ENCODE measurements around the gene CAMK2B.

The CAMK2B gene

DNA sequence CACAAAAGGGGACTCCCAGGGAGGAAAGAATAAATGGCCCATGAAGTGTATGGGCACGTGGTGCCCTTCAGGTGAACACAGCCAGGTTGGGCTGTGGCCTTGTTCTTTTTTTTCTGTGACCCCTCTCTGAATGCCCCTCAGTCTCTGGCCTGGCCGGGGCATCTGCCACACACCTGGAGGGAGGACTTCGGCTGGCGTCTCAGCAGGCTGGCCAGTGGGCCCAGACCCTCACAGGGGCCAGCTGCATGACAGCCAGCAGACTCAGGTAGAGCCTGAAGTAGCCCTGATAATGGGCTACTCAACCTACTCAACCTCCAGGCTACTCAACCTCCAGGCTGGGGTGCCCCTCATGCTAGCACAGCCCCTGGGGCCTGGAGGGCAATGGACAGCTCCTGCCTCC is 9.8 kb upstream of the CAMK2B start:
- Histone ChIP-seq H3K4ac (ENCODE audit: low read depth in 1 of 2, low read length in 2 of 2) (no peak overlapping the region), H2AK5ac (ENCODE audit: low read length, severe bottlenecking) (no peak overlapping the region), H3K36me3 (ENCODE audit: control insufficient read depth in 1 of 2, insufficient read depth in 2 of 2, low read depth in 1 of 2, low read length in 2 of 2) (no peaks in the 10 kb centered on the region), H3K4me2 (ENCODE audit: low read length, poor library complexity, severe bottlenecking) (no peak overlapping the region), H3K23ac (ENCODE audit: low read length in 2 of 2) (no peak overlapping the region), H3K27ac (ENCODE audit: low read length, poor library complexity, severe bottlenecking) (no peak overlapping the region), H3K9me3 (ENCODE audit: control insufficient read depth, low read length) (peaks cover 21% of the 10 kb centered on the region), H3K4me1 (ENCODE audit: control insufficient read depth, insufficient read depth, low read depth, low read length) (peaks cover 4% of the 10 kb centered on the region), H4K91ac (ENCODE audit: low read length) (no peak overlapping the region), H3K18ac (ENCODE audit: low read depth in 1 of 2, low read length in 2 of 2) (no peak overlapping the region), H3K4me3 (ENCODE audit: insufficient read depth in 1 of 2, low read depth in 1 of 2, low read length in 2 of 2) (no peak overlapping the region), H4K8ac (ENCODE audit: low read length) (no peak overlapping the region), H3K14ac (ENCODE audit: low read length in 2 of 2) (no peak overlapping the region), H2BK5ac (ENCODE audit: low read depth, low read length, poor library complexity, severe bottlenecking) (no peak overlapping the region), H3K27me3 (ENCODE audit: control insufficient read depth in 1 of 2, insufficient read depth in 1 of 2, low read length in 2 of 2) (peaks cover 8 to 24% of the 10 kb centered on the region in 2 experiments), H2AFZ (ENCODE audit: low read depth, low read length) (no peak overlapping the region), H2BK15ac (ENCODE audit: low read depth, poor library complexity, severe bottlenecking) (no peak overlapping the region), H2BK12ac (ENCODE audit: low read length in 2 of 2) (no peak overlapping the region), H3K9ac (ENCODE audit: low read length) (no peak overlapping the region), H3K79me1 (replicated peaks; ENCODE audit: low read length, poor library complexity, severe bottlenecking) (no peaks in the 10 kb centered on the region), H2BK120ac (ENCODE audit: low read depth, low read length) (no peak overlapping the region)
- 85% methylated on average over 4 of the region's 4 CpGs for WGBS
- no peak for DNase-seq

DNA sequence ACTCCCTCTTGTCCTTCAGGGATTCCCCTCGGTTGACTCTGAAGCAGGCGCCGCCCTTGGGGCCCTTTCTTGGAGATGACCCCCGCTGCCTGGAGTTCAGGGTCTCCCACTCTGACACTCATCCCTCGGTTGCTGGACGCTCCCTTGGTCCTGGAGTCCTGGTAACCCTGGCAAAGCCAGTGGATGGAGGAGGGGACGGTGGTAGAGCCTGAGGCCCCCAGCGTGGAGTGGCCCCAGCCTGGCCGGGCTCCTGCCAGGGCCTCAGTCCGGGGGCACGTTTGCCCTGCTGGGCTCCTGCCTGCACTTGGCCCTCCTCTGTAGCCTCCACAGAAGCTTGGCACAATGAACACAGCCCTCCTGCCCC is 9.3 kb upstream of the CAMK2B start:
- Histone ChIP-seq H3K14ac (ENCODE audit: low read length in 2 of 2) (no peak overlapping the region), H2BK120ac (ENCODE audit: low read depth, low read length) (no peak overlapping the region), H2BK12ac (ENCODE audit: low read length in 2 of 2) (no peak overlapping the region), H2AFZ (ENCODE audit: low read depth, low read length) (no peak overlapping the region), H3K9ac (ENCODE audit: low read length) (no peak overlapping the region), H4K91ac (ENCODE audit: low read length) (peak overlapping the region; percentile 27), H3K4me1 (ENCODE audit: control insufficient read depth, insufficient read depth, low read depth, low read length) (peaks cover 4% of the 10 kb centered on the region), H3K27ac (ENCODE audit: low read length, poor library complexity, severe bottlenecking) (no peak overlapping the region), H4K8ac (ENCODE audit: low read length) (no peak overlapping the region), H2AK5ac (ENCODE audit: low read length, severe bottlenecking) (no peak overlapping the region), H3K23ac (ENCODE audit: low read length in 2 of 2) (no peak overlapping the region), H3K9me3 (ENCODE audit: control insufficient read depth, low read length) (peaks cover 21% of the 10 kb centered on the region), H3K27me3 (ENCODE audit: control insufficient read depth in 1 of 2, insufficient read depth in 1 of 2, low read length in 2 of 2) (peaks cover 12 to 24% of the 10 kb centered on the region in 2 experiments), H3K4ac (ENCODE audit: low read depth in 1 of 2, low read length in 2 of 2) (no peak overlapping the region), H3K36me3 (ENCODE audit: control insufficient read depth in 1 of 2, insufficient read depth in 2 of 2, low read depth in 1 of 2, low read length in 2 of 2) (no peaks in the 10 kb centered on the region), H2BK5ac (ENCODE audit: low read depth, low read length, poor library complexity, severe bottlenecking) (no peak overlapping the region), H3K79me1 (replicated peaks; ENCODE audit: low read length, poor library complexity, severe bottlenecking) (no peaks in the 10 kb centered on the region), H3K18ac (ENCODE audit: low read depth in 1 of 2, low read length in 2 of 2) (no peak overlapping the region), H3K4me2 (ENCODE audit: low read length, poor library complexity, severe bottlenecking) (no peak overlapping the region), H3K4me3 (ENCODE audit: insufficient read depth in 1 of 2, low read depth in 1 of 2, low read length in 2 of 2) (no peak overlapping the region), H2BK15ac (ENCODE audit: low read depth, poor library complexity, severe bottlenecking) (no peak overlapping the region)
- DNase-seq: no peak
- WGBS: 92% methylated on average over 11 of the region's 11 CpGs

DNA sequence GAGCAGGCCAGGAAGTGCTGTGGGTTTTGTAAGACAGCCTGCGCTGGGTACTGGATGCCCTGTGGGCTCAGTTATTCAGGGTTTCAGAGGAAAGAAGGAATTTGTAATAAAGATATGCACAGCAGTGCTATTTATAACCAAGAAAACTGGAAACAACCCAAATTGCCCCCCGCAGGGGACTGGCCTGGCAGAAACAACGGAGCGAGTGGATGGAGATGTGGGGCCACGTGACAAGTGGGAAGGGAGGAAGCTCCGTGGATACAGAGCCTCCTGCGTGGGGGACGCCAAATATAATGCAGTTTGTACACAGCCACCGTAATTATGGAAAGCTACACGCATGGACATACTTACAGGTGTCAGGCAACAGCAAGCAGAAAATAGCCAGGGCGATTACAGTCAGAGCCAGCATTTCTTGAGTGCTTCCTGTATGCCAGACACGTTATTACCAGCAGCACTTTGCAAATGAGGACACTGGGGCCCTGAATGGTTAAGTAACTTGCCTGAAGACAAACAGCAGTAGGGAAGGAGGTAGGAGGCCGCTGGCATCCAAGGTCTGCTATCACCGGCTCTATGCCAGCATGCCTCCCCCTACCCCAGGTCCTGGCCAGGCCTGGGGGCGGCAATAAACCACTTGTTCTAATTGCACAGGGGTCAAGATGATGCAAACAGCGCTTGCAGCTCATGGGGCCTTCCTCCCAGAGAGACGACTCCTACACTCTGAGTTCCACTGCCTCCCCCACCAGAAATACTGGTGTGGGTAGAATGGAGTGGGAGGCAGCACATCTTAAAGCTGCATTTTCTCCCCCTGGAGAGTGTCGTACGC is 8.7 kb upstream of the CAMK2B start:
- no peak overlapping the region for H3K4me2 ChIP-seq (ENCODE audit: low read length, poor library complexity, severe bottlenecking)
- H3K23ac ChIP-seq (ENCODE audit: low read length in 2 of 2): no peak overlapping the region
- H2AFZ ChIP-seq (ENCODE audit: low read depth, low read length): no peak overlapping the region
- H4K91ac ChIP-seq (ENCODE audit: low read length): no peak overlapping the region
- no peak overlapping the region for H3K18ac ChIP-seq (ENCODE audit: low read depth in 1 of 2, low read length in 2 of 2)
- H2BK5ac ChIP-seq (ENCODE audit: low read depth, low read length, poor library complexity, severe bottlenecking): no peak overlapping the region
- H3K36me3 ChIP-seq (ENCODE audit: control insufficient read depth in 1 of 2, insufficient read depth in 2 of 2, low read depth in 1 of 2, low read length in 2 of 2): no peaks in the 10 kb centered on the region
- no peak overlapping the region for H3K4ac ChIP-seq (ENCODE audit: low read depth in 1 of 2, low read length in 2 of 2)
- H3K4me1 ChIP-seq (ENCODE audit: control insufficient read depth, insufficient read depth, low read depth, low read length): peaks cover 4% of the 10 kb centered on the region
- H3K14ac ChIP-seq (ENCODE audit: low read length in 2 of 2): no peak overlapping the region
- no peak overlapping the region for H2BK120ac ChIP-seq (ENCODE audit: low read depth, low read length)
- H3K9me3 ChIP-seq (ENCODE audit: control insufficient read depth, low read length): peaks cover 21% of the 10 kb centered on the region
- H3K9ac ChIP-seq (ENCODE audit: low read length): no peak overlapping the region
- no peak for DNase-seq
- no peaks in the 10 kb centered on the region for H3K79me1 ChIP-seq (replicated peaks; ENCODE audit: low read length, poor library complexity, severe bottlenecking)
- no peak overlapping the region for H3K4me3 ChIP-seq (ENCODE audit: insufficient read depth in 1 of 2, low read depth in 1 of 2, low read length in 2 of 2)
- no peak overlapping the region for H2AK5ac ChIP-seq (ENCODE audit: low read length, severe bottlenecking)
- no peak overlapping the region for H3K27ac ChIP-seq (ENCODE audit: low read length, poor library complexity, severe bottlenecking)
- no peak overlapping the region for H4K8ac ChIP-seq (ENCODE audit: low read length)
- H2BK15ac ChIP-seq (ENCODE audit: low read depth, poor library complexity, severe bottlenecking): no peak overlapping the region
- WGBS: 81% methylated on average over 16 of the region's 19 CpGs
- H3K27me3 ChIP-seq (ENCODE audit: control insufficient read depth in 1 of 2, insufficient read depth in 1 of 2, low read length in 2 of 2): peaks cover 16 to 24% of the 10 kb centered on the region in 2 experiments
- no peak overlapping the region for H2BK12ac ChIP-seq (ENCODE audit: low read length in 2 of 2)

DNA sequence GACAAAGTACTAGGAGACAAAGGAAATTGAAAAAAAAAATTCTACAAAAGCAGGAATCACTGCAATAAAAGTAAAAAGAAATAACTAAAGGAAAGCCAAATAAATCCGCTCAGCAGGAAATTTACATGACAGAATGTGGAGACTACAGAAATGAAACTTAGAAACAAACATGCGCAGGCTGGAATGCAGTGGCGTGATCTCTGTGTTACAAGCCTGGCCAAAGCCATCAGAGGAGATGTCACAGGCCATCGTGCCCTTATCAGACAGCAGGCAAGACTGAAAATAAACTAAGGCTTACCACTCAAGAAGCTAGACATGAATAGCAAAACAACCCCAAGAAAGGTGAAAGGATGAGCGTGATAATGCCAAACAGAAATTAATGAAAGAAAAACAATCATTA is 6.3 kb upstream of the CAMK2B start:
- no peak for DNase-seq
- no peak overlapping the region for H2BK120ac ChIP-seq (ENCODE audit: low read depth, low read length)
- no peaks in the 10 kb centered on the region for H3K36me3 ChIP-seq (ENCODE audit: control insufficient read depth in 1 of 2, insufficient read depth in 2 of 2, low read depth in 1 of 2, low read length in 2 of 2)
- no peak overlapping the region for H2AFZ ChIP-seq (ENCODE audit: low read depth, low read length)
- no peak overlapping the region for H4K91ac ChIP-seq (ENCODE audit: low read length)
- no peak overlapping the region for H3K18ac ChIP-seq (ENCODE audit: low read depth in 1 of 2, low read length in 2 of 2)
- H4K8ac ChIP-seq (ENCODE audit: low read length): no peak overlapping the region
- no peak overlapping the region for H2BK12ac ChIP-seq (ENCODE audit: low read length in 2 of 2)
- 82% methylated on average over 4 of the region's 5 CpGs for WGBS
- H3K4ac ChIP-seq (ENCODE audit: low read depth in 1 of 2, low read length in 2 of 2): no peak overlapping the region
- H3K9me3 ChIP-seq (ENCODE audit: control insufficient read depth, low read length): peaks cover 7% of the 10 kb centered on the region
- no peaks in the 10 kb centered on the region for H3K79me1 ChIP-seq (replicated peaks; ENCODE audit: low read length, poor library complexity, severe bottlenecking)
- H3K27ac ChIP-seq (ENCODE audit: low read length, poor library complexity, severe bottlenecking): no peak overlapping the region
- H2BK15ac ChIP-seq (ENCODE audit: low read depth, poor library complexity, severe bottlenecking): no peak overlapping the region
- H3K14ac ChIP-seq (ENCODE audit: low read length in 2 of 2): no peak overlapping the region
- no peak overlapping the region for H3K23ac ChIP-seq (ENCODE audit: low read length in 2 of 2)
- no peak overlapping the region for H2BK5ac ChIP-seq (ENCODE audit: low read depth, low read length, poor library complexity, severe bottlenecking)
- peaks cover 28 to 30% of the 10 kb centered on the region in 2 experiments for H3K27me3 ChIP-seq (ENCODE audit: control insufficient read depth in 1 of 2, insufficient read depth in 1 of 2, low read length in 2 of 2)
- H2AK5ac ChIP-seq (ENCODE audit: low read length, severe bottlenecking): no peak overlapping the region
- peaks cover 4% of the 10 kb centered on the region for H3K4me1 ChIP-seq (ENCODE audit: control insufficient read depth, insufficient read depth, low read depth, low read length)
- no peak overlapping the region for H3K4me3 ChIP-seq (ENCODE audit: insufficient read depth in 1 of 2, low read depth in 1 of 2, low read length in 2 of 2)
- no peak overlapping the region for H3K9ac ChIP-seq (ENCODE audit: low read length)
- H3K4me2 ChIP-seq (ENCODE audit: low read length, poor library complexity, severe bottlenecking): no peak overlapping the region
